Uterus (tissue), 4 donors: Measurements from ENCODE around the gene SAGE1. TPM values are rescaled to one million over a fixed set of nuclear protein-coding genes. Genes with fewer than 3 reads are reported as not detected.
"Not testable (repeated sequence)": the region's sequence is repeated elsewhere in the genome, so short reads cannot be mapped to it uniquely, and the experiment has no call there.

Source experiments
- DNase-seq, 2 donors: peaks; one replicate each; pipeline ENCODE4 v3.0.0-alpha.2; 2019 to 2020
- H3K27ac ChIP-seq, 2 donors: fragments of 200-600 bp; sonication (generic); 1 replicate in 1 of 2; 2 replicates in 1 of 2; pipeline ENCODE4 v1.5.1; 2016 to 2018
- H3K27me3 ChIP-seq, 2 donors: fragments of 200-600 bp; sonication (generic); one replicate each; pipeline ENCODE4 v1.5.1; 2018 to 2019; ENCODE audit warnings: control low read depth in 1 of 2
- H3K36me3 ChIP-seq, 2 donors: fragments of 200-600 bp; sonication (generic); one replicate each; pipeline ENCODE4 v1.5.1; 2019; ENCODE audit warnings: control low read depth in 1 of 2
- H3K4me1 ChIP-seq, 2 donors: fragments of 200-600 bp; sonication (generic); one replicate each; pipeline ENCODE4 v1.5.1; 2018 to 2019; ENCODE audit warnings: control low read depth in 1 of 2
- H3K4me3 ChIP-seq, 2 donors: fragments of 200-600 bp; sonication (generic); 1 replicate in 1 of 2; 2 replicates in 1 of 2; pipeline ENCODE4 v1.5.1; 2018 to 2019; ENCODE audit warnings: mild to moderate bottlenecking in 1 of 2
- H3K9me3 ChIP-seq, 2 donors: fragments of 200-600 bp; sonication (generic); one replicate each; pipeline ENCODE4 v1.5.1; 2019; ENCODE audit warnings: control low read depth in 1 of 2
- CTCF ChIP-seq, 4 experiments: fragments of 200-600 bp in 2 of 4; fragments of 450-650 bp in 2 of 4; sonication (generic) in 2 of 4; IDR thresholded peaks; one replicate each; pipeline ENCODE4 v1.5.1; 2016 to 2019; ENCODE audit warnings: antibody characterized with exemption in 4 of 4, mild to moderate bottlenecking in 2 of 4, moderate library complexity in 1 of 4
- POLR2A ChIP-seq, 2 donors: fragments of 450-650 bp; IDR thresholded peaks; one replicate each; pipeline ENCODE4 v1.6.1; 2016; ENCODE audit warnings: antibody characterized with exemption in 2 of 2, mild to moderate bottlenecking in 1 of 2, moderate library complexity in 1 of 2
- intact Hi-C: fragments of 100-400 bp; cut with DNase I; formaldehyde crosslinking; loops from one replicate; pipeline ENCODE4 v1.15.1; 2023; ENCODE audit warnings: low total_unique reads
- total RNA-seq, 4 donors: library from RNA; depleted of rRNA in 3 of 4; stranded (reverse); fragments of >200 nt in 3 of 4; gene quantifications; one replicate each; pipeline versions ENCODE4 v1.1.0 to v1.2.4, GENCODE V29; 2014 to 2023
- donor health status: DM: yes; HTN: yes; CAD: no.

SAGE1 gene
- total RNA-seq, 4 donors from 2014 or later = not detected

- Histone ChIP-seq H3K4me3 (no peak overlapping the region), H3K27me3 (no peaks in the 10 kb centered on the region), H3K4me1 (no peaks in the 10 kb centered on the region), H3K9me3 (no peaks in the 10 kb centered on the region), H3K36me3 (no peaks in the 10 kb centered on the region), H3K27ac (no peak overlapping the region)
- intact Hi-C loops = no loop called here
- DNase-seq = no peak
- TF ChIP-seq POLR2A (IDR thresholded peaks at IDR 0.05) = no peak
- TF ChIP-seq CTCF (IDR thresholded peaks at IDR 0.05) = no peak
Observed at GRCh38 chrX:135910251-135910650, 16.7 kb downstream of the SAGE1 start.

- DNase-seq = no peak
- no peaks in the 10 kb centered on the region for H3K27me3 ChIP-seq
- intact Hi-C loops = no loop called here
- H3K27ac ChIP-seq = no peak overlapping the region
- no peaks in the 10 kb centered on the region for H3K4me1 ChIP-seq
- H3K36me3 ChIP-seq = no peaks in the 10 kb centered on the region
- TF ChIP-seq POLR2A (IDR thresholded peaks at IDR 0.05) (no peak), CTCF (IDR thresholded peaks at IDR 0.05) (no peak)
- H3K9me3 ChIP-seq = no peaks in the 10 kb centered on the region
- no peak overlapping the region for H3K4me3 ChIP-seq
Observed at GRCh38 chrX:135914404-135914803, 20.9 kb downstream of the SAGE1 start.

- H3K4me1 ChIP-seq, H3K27me3 ChIP-seq, intact Hi-C loops, H3K9me3 ChIP-seq, H3K27ac ChIP-seq, DNase-seq, H3K4me3 ChIP-seq, H3K36me3 ChIP-seq: not testable (repeated sequence)
Observed at GRCh38 chrX:135920516-135920915, 27.0 kb downstream of the SAGE1 start.

- no peak overlapping the region for H3K27ac ChIP-seq
- intact Hi-C loops = no loop called here
- H3K9me3 ChIP-seq = no peaks in the 10 kb centered on the region
- no peak overlapping the region for H3K4me3 ChIP-seq
- no peak for DNase-seq
- TF ChIP-seq POLR2A (IDR thresholded peaks at IDR 0.05) (no peak), CTCF (IDR thresholded peaks at IDR 0.05) (no peak)
- H3K27me3 ChIP-seq = no peaks in the 10 kb centered on the region
- no peaks in the 10 kb centered on the region for H3K4me1 ChIP-seq
- no peaks in the 10 kb centered on the region for H3K36me3 ChIP-seq
Observed at GRCh38 chrX:135923353-135923752, 29.8 kb downstream of the SAGE1 start.

- no peak overlapping the region for H3K27ac ChIP-seq
- no peak for DNase-seq
- H3K9me3 ChIP-seq = no peaks in the 10 kb centered on the region
- no peaks in the 10 kb centered on the region for H3K36me3 ChIP-seq
- no peaks in the 10 kb centered on the region for H3K4me1 ChIP-seq
- intact Hi-C loops = no loop called here
- TF ChIP-seq POLR2A (IDR thresholded peaks at IDR 0.05) = no peak
- no peak for TF ChIP-seq CTCF (IDR thresholded peaks at IDR 0.05)
- H3K4me3 ChIP-seq = no peak overlapping the region
- no peaks in the 10 kb centered on the region for H3K27me3 ChIP-seq
Observed at GRCh38 chrX:135927897-135928296, 34.4 kb downstream of the SAGE1 start.
